Raji (cell line): ENCODE results near the gene FRG2B.
"Not testable (repeated sequence)": the region's sequence is repeated elsewhere in the genome, so short reads cannot be mapped to it uniquely, and the experiment has no call there.

ENCODE experiments used
- POLR2A ChIP-seq: IDR thresholded peaks from 2 replicates; pipeline ENCODE4 v1.6.1; 2011; ENCODE audit warnings: low read depth, low read length, control low read depth; ENCODE audit not compliant: insufficient read depth

FRG2B gene

GRCh38 chr10:133626695-133627094, at the start of gene FRG2B:
TSS of gene FRG2B (minus strand) at chr10:133626795. CDS start at chr10:133626742, 53 bp downstream.
- TF ChIP-seq POLR2A: not testable (repeated sequence)

- no peak for TF ChIP-seq POLR2A
Observed at GRCh38 chr10:133618851-133619250, 7.7 kb downstream of the FRG2B start.

GRCh38 chr10:133617196-133617595, 9.4 kb downstream of the FRG2B start:
- no peak for TF ChIP-seq POLR2A

- no peak for TF ChIP-seq POLR2A
Observed at GRCh38 chr10:133616371-133617130, 10.0 kb downstream of the FRG2B start.

DNA sequence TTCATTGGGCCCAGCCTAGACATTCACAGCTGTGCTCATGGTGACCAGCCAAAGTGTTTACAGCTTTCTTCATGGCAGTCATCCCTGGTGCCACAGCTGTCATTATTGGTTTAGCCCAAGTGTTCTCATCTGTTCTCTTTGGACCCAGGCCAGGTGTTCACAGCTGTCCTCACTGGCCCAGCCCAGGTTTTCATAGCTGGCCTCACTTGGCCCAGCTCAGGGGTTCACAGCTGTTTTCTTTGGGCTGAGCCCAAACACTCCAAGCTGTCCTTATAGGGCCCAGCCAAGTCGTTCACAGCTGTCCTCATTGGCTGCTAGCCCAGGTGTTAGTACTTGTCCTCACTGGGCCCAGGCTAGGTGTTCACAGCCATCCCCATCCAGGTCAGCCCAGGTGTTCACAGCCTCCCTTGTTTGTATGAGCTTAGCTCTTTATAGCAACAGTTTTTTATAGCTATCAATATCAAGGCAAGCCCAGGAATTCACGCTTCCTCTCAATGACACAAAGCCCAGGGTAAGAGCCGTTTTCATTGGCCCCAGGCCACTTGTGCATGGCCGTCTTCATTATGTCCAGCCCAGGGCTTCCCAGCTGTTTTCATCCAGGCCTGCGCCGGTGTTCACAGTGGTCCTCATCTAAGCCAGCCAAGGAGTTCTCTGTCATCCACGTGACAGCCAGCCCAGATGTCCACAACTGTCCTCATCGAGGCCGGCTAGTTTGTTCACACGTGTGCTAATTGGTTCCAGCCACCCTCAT, 11.6 kb downstream of the FRG2B start:
- no peak for TF ChIP-seq POLR2A

DNA sequence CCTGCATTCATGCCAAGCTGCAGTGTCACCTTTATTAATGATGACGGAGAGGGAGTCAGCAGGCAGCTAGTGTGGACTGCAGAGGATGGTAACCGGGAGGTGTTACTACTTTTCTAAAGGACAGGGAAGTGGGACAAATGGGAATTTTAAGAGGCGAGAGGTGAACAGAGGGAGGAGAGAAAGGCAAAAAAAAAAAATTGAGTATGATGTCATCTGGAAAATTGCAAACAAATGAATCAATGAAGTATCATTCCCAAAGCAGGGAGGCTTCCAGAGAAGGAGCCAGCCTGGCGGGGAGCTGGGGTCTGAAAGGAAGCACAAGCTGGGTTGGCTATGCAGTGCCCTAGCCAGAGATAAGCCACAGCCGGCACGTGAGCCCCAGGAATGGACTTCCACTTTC, 12.9 kb downstream of the FRG2B start:
- TF ChIP-seq POLR2A: no peak

GRCh38 chr10:133611079-133611478, 15.5 kb downstream of the FRG2B start:
- TF ChIP-seq POLR2A: no peak

- TF ChIP-seq POLR2A: no peak
Observed at GRCh38 chr10:133608855-133609254, 17.7 kb downstream of the FRG2B start.

DNA sequence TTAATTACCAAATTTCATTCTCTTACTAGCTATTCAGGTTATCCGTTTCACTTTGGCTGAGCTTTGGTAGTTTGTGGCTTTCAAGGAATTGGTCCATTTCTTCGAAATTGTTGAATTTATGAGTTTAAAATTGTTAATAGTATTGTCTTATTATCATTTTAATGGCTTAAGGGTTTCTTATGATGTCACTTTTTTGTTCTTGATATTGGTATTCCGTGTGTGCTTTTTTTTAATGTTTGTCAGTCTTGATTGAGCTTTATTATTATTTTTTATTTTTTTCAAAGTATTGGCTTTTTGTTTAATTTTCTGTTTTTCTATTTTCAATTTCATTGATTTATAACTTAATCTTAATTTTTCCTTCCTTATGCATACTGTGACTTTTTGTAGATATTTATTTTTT, 25.9 kb downstream of the FRG2B start:
- TF ChIP-seq POLR2A: no peak

- TF ChIP-seq POLR2A: no peak
Observed at GRCh38 chr10:133592716-133593115, 33.9 kb downstream of the FRG2B start.

GRCh38 chr10:133590970-133591359, 35.6 kb downstream of the FRG2B start:
- TF ChIP-seq POLR2A: no peak

GRCh38 chr10:133590226-133590969, 36.2 kb downstream of the FRG2B start:
- no peak for TF ChIP-seq POLR2A
